ENCODE results near the gene TGFB3. TPM values are rescaled to one million over a fixed set of nuclear protein-coding genes. Genes with fewer than 3 reads are reported as not detected.

TGFB3 gene
- total and polyA plus RNA-seq, 2 of the 13 experiments (the other 11 are each of a cell fraction or from before 2014, with no cell fraction given) = 1.4 to 2.5 TPM

DNA sequence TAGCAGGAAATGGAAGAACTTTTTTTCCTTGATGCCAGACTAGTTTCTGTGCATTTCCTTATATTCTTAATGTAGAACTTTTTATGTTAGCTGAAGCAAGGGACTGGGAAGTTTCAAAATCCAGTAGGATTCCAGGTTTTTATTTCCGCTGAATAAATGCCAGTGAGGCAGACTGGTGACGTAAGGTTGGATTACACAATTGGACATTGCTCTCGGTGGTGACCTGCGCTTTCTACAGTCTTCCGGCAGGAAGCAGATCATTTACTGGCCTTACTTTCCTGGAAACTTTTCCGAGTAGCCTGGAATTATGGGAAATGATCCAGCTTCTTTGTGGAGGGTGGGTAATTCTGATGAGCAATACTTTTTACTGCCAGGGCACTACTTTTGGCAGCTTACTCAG lies 7.3 kb upstream of the TGFB3 start (continued):
- TF ChIP-seq, protein P1, sequence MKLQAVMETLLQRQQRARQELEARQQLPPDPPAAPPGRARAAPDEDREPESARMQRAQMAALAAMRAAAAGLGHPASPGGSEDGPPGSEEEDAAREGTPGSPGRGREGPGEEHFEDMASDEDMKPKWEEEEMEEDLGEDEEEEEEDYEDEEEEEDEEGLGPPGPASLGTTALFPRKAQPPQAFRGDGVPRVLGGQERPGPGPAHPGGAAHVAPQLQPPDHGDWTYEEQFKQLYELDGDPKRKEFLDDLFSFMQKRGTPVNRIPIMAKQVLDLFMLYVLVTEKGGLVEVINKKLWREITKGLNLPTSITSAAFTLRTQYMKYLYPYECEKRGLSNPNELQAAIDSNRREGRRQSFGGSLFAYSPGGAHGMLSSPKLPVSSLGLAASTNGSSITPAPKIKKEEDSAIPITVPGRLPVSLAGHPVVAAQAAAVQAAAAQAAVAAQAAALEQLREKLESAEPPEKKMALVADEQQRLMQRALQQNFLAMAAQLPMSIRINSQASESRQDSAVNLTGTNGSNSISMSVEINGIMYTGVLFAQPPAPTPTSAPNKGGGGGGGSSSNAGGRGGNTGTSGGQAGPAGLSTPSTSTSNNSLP (IDR thresholded peaks at IDR 0.05; ENCODE audit: low read depth, low read length) = peak; percentile 68
- TF ChIP-seq ZSCAN20 (CRISPR knock-in tag; IDR thresholded peaks at IDR 0.05; ENCODE audit: borderline replicate concordance) (0 out of 2 replicates have a peak, but pooled peaks have one; percentile 27), ZNF644 (CRISPR knock-in tag; IDR thresholded peaks at IDR 0.05; ENCODE audit: low read depth) (peak; percentile 64; the same call in 1 of the 2 replicates), HDAC1 (CRISPR knock-in tag; IDR thresholded peaks at IDR 0.05) (peak; percentile 53; the same call in 1 of the 2 replicates), KDM4B (CRISPR knock-in tag; IDR thresholded peaks at IDR 0.05) (no peak), ATF1 (CRISPR knock-in tag; IDR thresholded peaks at IDR 0.05) (peak; percentile 64), HDAC2 (CRISPR knock-in tag; IDR thresholded peaks at IDR 0.05) (peak; percentile 51; the same call in 1 of the 2 replicates), RXRB (CRISPR knock-in tag; IDR thresholded peaks at IDR 0.05; ENCODE audit: borderline replicate concordance) (peak; percentile 73), ZBTB8A (CRISPR knock-in tag; IDR thresholded peaks at IDR 0.05; ENCODE audit: borderline replicate concordance, low read depth) (no peak), ZNF550 (CRISPR knock-in tag; IDR thresholded peaks at IDR 0.05; ENCODE audit: borderline replicate concordance) (no peak), ZNF34 (CRISPR knock-in tag; IDR thresholded peaks at IDR 0.05; ENCODE audit: borderline replicate concordance) (no peak), MEIS2 (CRISPR knock-in tag; IDR thresholded peaks at IDR 0.05) (peak; percentile 31; the same call in 1 of the 2 replicates), PHF21A (CRISPR knock-in tag; IDR thresholded peaks at IDR 0.05) (peak; percentile 76), CBX5 (CRISPR knock-in tag; IDR thresholded peaks at IDR 0.05; ENCODE audit: borderline replicate concordance) (0 out of 2 replicates have a peak, but pooled peaks have one; percentile 34), ZKSCAN5 (CRISPR knock-in tag; IDR thresholded peaks at IDR 0.05) (no peak), ZNF331 (CRISPR knock-in tag; IDR thresholded peaks at IDR 0.05) (peak; percentile 49; the same call in 1 of the 2 replicates)
- TF ChIP-seq, protein P2, sequence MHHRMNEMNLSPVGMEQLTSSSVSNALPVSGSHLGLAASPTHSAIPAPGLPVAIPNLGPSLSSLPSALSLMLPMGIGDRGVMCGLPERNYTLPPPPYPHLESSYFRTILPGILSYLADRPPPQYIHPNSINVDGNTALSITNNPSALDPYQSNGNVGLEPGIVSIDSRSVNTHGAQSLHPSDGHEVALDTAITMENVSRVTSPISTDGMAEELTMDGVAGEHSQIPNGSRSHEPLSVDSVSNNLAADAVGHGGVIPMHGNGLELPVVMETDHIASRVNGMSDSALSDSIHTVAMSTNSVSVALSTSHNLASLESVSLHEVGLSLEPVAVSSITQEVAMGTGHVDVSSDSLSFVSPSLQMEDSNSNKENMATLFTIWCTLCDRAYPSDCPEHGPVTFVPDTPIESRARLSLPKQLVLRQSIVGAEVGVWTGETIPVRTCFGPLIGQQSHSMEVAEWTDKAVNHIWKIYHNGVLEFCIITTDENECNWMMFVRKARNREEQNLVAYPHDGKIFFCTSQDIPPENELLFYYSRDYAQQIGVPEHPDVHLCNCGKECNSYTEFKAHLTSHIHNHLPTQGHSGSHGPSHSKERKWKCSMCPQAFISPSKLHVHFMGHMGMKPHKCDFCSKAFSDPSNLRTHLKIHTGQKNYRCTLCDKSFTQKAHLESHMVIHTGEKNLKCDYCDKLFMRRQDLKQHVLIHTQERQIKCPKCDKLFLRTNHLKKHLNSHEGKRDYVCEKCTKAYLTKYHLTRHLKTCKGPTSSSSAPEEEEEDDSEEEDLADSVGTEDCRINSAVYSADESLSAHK (CRISPR knock-in tag; IDR thresholded peaks at IDR 0.05; ENCODE audit: borderline replicate concordance) = no peak
- TF ChIP-seq, protein P3, sequence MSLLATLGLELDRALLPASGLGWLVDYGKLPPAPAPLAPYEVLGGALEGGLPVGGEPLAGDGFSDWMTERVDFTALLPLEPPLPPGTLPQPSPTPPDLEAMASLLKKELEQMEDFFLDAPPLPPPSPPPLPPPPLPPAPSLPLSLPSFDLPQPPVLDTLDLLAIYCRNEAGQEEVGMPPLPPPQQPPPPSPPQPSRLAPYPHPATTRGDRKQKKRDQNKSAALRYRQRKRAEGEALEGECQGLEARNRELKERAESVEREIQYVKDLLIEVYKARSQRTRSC (CRISPR knock-in tag; IDR thresholded peaks at IDR 0.05; ENCODE audit: low read depth) = 0 out of 2 replicates have a peak, but pooled peaks have one; percentile 27
- TF ChIP-seq, protein P4, sequence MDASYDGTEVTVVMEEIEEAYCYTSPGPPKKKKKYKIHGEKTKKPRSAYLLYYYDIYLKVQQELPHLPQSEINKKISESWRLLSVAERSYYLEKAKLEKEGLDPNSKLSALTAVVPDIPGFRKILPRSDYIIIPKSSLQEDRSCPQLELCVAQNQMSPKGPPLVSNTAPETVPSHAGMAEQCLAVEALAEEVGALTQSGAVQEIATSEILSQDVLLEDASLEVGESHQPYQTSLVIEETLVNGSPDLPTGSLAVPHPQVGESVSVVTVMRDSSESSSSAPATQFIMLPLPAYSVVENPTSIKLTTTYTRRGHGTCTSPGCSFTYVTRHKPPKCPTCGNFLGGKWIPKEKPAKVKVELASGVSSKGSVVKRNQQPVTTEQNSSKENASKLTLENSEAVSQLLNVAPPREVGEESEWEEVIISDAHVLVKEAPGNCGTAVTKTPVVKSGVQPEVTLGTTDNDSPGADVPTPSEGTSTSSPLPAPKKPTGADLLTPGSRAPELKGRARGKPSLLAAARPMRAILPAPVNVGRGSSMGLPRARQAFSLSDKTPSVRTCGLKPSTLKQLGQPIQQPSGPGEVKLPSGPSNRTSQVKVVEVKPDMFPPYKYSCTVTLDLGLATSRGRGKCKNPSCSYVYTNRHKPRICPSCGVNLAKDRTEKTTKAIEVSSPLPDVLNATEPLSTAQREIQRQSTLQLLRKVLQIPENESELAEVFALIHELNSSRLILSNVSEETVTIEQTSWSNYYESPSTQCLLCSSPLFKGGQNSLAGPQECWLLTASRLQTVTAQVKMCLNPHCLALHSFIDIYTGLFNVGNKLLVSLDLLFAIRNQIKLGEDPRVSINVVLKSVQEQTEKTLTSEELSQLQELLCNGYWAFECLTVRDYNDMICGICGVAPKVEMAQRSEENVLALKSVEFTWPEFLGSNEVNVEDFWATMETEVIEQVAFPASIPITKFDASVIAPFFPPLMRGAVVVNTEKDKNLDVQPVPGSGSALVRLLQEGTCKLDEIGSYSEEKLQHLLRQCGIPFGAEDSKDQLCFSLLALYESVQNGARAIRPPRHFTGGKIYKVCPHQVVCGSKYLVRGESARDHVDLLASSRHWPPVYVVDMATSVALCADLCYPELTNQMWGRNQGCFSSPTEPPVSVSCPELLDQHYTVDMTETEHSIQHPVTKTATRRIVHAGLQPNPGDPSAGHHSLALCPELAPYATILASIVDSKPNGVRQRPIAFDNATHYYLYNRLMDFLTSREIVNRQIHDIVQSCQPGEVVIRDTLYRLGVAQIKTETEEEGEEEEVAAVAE (CRISPR knock-in tag; IDR thresholded peaks at IDR 0.05; ENCODE audit: borderline replicate concordance) = no peak
- TF ChIP-seq, protein P5, sequence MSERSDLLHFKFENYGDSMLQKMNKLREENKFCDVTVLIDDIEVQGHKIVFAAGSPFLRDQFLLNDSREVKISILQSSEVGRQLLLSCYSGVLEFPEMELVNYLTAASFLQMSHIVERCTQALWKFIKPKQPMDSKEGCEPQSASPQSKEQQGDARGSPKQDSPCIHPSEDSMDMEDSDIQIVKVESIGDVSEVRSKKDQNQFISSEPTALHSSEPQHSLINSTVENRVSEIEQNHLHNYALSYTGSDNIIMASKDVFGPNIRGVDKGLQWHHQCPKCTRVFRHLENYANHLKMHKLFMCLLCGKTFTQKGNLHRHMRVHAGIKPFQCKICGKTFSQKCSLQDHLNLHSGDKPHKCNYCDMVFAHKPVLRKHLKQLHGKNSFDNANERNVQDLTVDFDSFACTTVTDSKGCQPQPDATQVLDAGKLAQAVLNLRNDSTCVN (CRISPR knock-in tag; IDR thresholded peaks at IDR 0.05; ENCODE audit: borderline replicate concordance) = no peak
